Esophagus (tissue), 2 donors: ENCODE data around the gene KCNT1. TPM values are rescaled to one million over a fixed set of nuclear protein-coding genes. Genes with fewer than 3 reads are reported as not detected.

Source experiments
- H3K27ac ChIP-seq, 2 donors: one replicate each; pipeline ENCODE4 v1.5.1; 2013; ENCODE audit warnings: low read depth in 2 of 2, mild to moderate bottlenecking in 2 of 2, inconsistent platforms in 1 of 2, low read length in 1 of 2, moderate library complexity in 1 of 2
- H3K27me3 ChIP-seq, 2 donors: one replicate each; pipeline ENCODE4 v1.6.1; 2013; ENCODE audit warnings: low read length in 2 of 2, control low read depth in 1 of 2, mild to moderate bottlenecking in 1 of 2; ENCODE audit not compliant: insufficient read depth in 2 of 2, control insufficient read depth in 1 of 2
- H3K36me3 ChIP-seq, 2 donors: one replicate each; pipeline ENCODE4 v1.6.1; 2013; ENCODE audit warnings: low read length in 1 of 2; ENCODE audit not compliant: control insufficient read depth in 2 of 2, insufficient read depth in 2 of 2
- H3K4me1 ChIP-seq, 2 donors: one replicate each; pipeline ENCODE4 v1.6.1; 2013; ENCODE audit warnings: low read length in 1 of 2; ENCODE audit not compliant: control insufficient read depth in 2 of 2, insufficient read depth in 2 of 2
- H3K4me3 ChIP-seq, 2 donors: one replicate each; pipeline ENCODE4 v1.5.1; 2013; ENCODE audit warnings: low read length in 2 of 2, mild to moderate bottlenecking in 2 of 2, low read depth in 1 of 2, moderate library complexity in 1 of 2
- H3K9me3 ChIP-seq, 2 donors: one replicate each; pipeline ENCODE4 v1.6.1; 2013; ENCODE audit warnings: mild to moderate bottlenecking in 2 of 2, low read depth in 1 of 2, low read length in 1 of 2, moderate library complexity in 1 of 2; ENCODE audit not compliant: control insufficient read depth in 2 of 2, insufficient read depth in 1 of 2
- WGBS, 2 donors: extraction: QIAGEN DNeasy Blood & Tissue Kit; methylation state at CpG; one replicate each; pipeline ENCODE4 v1.1.7; 2013; 5-methylcytosine and 5-hydroxymethylcytosine counted together
- polyA plus RNA-seq, 2 donors: library from polyadenylated mRNA; stranded (reverse); fragments of 200-250 nt; gene quantifications; one replicate each; pipeline ENCODE4 v1.2.3, GENCODE V29; 2013
- donor health status: healthy with polysubstance abuse.
- donor health status: Bipolar disorder and iron deficiency.

The KCNT1 gene
- polyA plus RNA-seq, 2 donors = 0.06 to 0.14 TPM

GRCh38 chr9:135790356-135790755 lies 88.4 kb downstream of the KCNT1 start:
- no peaks in the 10 kb centered on the region for H3K9me3 ChIP-seq
- no peaks in the 10 kb centered on the region for H3K36me3 ChIP-seq
- H3K27me3 ChIP-seq = no peaks in the 10 kb centered on the region
- no peak overlapping the region for H3K4me3 ChIP-seq
- 91 to 96% methylated on average over 10 of the region's 10 CpGs for WGBS, 2 donors
- no peaks in the 10 kb centered on the region for H3K4me1 ChIP-seq
- H3K27ac ChIP-seq = no peak overlapping the region

DNA sequence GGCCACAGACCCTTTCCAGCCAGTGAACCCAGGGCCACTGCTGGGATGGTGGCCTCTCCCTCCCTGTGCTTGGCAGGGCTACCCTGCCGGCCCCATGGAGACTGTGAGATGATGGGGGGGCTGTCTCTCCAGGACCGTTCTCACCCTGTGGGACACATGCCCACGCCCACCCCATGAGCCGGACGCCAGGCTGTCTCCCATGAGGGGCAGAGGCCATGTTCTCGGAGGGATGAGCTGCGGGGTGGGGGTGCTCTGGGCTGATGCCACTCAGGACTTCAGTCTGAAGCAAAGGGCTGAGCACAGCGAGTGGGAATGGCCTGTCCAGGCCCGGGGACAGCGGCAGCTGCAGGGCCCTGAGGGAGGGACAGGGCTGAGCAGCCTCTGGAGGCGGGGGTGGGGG lies 88.9 kb downstream of the KCNT1 start:
- no peaks in the 10 kb centered on the region for H3K27me3 ChIP-seq
- 77 to 78% methylated on average over 11 of the region's 11 CpGs for WGBS, 2 donors
- no peak overlapping the region for H3K4me3 ChIP-seq
- no peak overlapping the region for H3K27ac ChIP-seq
- no peaks in the 10 kb centered on the region for H3K9me3 ChIP-seq
- no peaks in the 10 kb centered on the region for H3K36me3 ChIP-seq
- H3K4me1 ChIP-seq = no peaks in the 10 kb centered on the region

- Histone ChIP-seq H3K9me3 (no peaks in the 10 kb centered on the region), H3K4me3 (no peak overlapping the region), H3K4me1 (no peaks in the 10 kb centered on the region), H3K36me3 (no peaks in the 10 kb centered on the region), H3K27ac (no peak overlapping the region), H3K27me3 (no peaks in the 10 kb centered on the region)
- 77 to 81% methylated on average over 34 to 35 of the region's 35 CpGs for WGBS, 2 donors
Measured at GRCh38 chr9:135791431-135792267, 89.7 kb downstream of the KCNT1 start.

DNA sequence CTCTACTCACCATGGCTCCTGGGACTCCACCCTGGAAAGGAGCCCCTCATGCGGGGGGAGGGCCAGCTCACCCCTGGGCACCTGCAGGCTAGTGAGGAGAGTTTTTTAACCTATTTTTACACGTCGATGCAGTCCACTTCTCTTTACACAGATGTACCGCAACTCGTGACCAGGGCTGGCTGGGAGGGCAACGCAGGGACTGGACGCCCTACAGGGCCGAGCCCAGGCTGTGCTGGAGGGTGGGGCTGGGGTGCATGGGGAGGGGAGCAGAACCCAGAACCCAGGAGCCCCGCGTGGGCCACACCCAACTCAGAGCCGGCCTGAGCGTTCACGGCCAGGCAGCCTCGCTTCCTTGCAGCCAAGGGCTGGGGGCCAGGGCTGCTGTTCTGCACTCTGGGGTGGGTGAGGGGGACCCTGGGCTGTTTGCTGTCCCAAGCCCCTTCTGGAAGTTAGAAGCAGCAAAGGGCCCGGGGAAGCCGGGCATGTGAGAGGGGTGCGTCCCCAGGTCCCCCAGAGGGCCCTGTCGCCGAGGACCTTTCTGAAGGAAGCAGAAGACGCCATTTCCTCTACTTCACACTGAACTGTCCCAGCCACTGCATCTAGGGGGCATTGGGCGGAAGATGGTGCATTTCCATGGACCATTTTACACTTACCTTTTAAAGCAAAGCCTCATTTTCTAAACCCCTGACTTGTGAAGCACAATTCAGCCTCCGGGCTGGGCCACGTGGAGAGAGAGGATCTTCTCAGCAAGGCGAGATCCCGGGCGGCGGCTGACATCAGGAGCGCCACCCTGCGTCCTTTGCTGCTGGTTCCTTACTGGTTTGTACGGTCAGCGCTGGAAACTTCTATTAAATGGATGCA lies 90.5 kb downstream of the KCNT1 start:
- 77 to 78% methylated on average over 31 of the region's 31 CpGs for WGBS, 2 donors
- Histone ChIP-seq H3K4me3 (no peak overlapping the region), H3K27me3 (no peaks in the 10 kb centered on the region), H3K4me1 (peaks cover 0 to 3% of the 10 kb centered on the region in 2 donors), H3K27ac (no peak overlapping the region), H3K9me3 (no peaks in the 10 kb centered on the region), H3K36me3 (no peaks in the 10 kb centered on the region)

DNA sequence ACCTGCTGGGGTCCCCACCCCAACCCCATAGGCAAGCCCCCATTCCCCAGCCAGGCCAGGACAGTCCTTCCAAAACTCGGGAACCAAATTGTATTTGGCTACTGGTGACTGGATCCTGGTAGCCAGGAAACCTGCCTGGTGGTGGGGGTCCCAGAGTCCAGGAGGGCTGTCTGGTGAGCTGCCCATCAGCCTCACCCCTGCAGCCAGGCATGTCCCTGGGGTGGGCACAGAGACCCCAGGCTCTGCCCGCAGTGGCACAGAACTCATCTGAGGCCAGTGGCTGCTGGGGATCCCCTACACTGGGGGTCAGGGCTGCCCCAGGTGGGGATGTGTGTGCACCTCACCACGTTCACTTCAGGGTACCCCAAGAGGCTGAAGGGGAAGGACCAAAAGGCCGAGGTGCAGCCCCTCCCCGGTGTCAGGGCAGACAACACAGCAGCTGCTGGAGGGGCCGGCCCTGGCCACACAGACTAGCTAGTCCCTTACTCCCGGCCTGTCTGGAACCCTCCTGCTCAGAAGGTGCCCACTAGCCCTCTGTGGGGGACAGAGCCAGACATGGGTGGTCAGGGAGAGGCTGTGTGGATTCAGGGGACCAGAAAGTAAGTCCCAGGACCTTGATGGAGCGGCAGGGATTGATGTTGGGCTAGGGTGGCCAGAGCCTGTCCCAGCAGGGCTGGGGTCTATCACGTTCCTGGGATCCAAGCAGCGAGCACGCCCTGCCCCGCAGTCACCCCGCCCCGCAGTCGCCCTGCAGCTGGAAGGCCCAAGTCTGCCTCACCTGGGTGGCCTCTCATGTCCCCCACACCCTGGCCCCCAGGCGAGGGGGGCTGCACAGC lies 91.5 kb downstream of the KCNT1 start:
- Histone ChIP-seq H3K27me3 (no peaks in the 10 kb centered on the region), H3K36me3 (no peaks in the 10 kb centered on the region), H3K4me3 (no peak overlapping the region), H3K4me1 (peaks cover 0 to 3% of the 10 kb centered on the region in 2 donors), H3K9me3 (no peaks in the 10 kb centered on the region), H3K27ac (no peak overlapping the region)
- 77 to 84% methylated on average over 15 to 16 of the region's 16 CpGs for WGBS, 2 donors

DNA sequence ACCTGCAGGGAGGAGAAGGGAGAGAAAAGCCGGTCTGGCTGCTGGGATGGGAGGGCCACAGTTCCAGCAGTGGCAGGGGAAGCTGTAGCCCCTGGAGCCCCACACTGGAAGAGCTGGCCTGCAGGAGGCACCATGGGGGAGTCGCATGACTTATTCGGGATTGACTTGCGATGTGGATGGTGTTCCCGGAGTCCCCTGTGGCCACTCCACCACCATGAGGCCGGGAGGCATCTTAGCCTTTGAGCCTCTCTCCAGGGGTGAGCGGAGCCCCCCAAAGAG lies 92.0 kb downstream of the KCNT1 start:
- WGBS, 2 donors = 77 to 88% methylated on average over 7 of the region's 7 CpGs
- no peak overlapping the region for H3K4me3 ChIP-seq
- no peaks in the 10 kb centered on the region for H3K36me3 ChIP-seq
- H3K9me3 ChIP-seq = no peaks in the 10 kb centered on the region
- H3K4me1 ChIP-seq = peaks cover 0 to 3% of the 10 kb centered on the region in 2 donors
- H3K27ac ChIP-seq = no peak overlapping the region
- H3K27me3 ChIP-seq = no peaks in the 10 kb centered on the region

GRCh38 chr9:135794361-135794885 lies 92.4 kb downstream of the KCNT1 start:
- no peak overlapping the region for H3K27ac ChIP-seq
- WGBS, 2 donors = 82 to 85% methylated on average over 15 of the region's 15 CpGs
- H3K9me3 ChIP-seq = no peaks in the 10 kb centered on the region
- no peaks in the 10 kb centered on the region for H3K27me3 ChIP-seq
- peaks cover 0 to 3% of the 10 kb centered on the region in 2 donors for H3K4me1 ChIP-seq
- no peak overlapping the region for H3K4me3 ChIP-seq
- peaks cover 0 to 2% of the 10 kb centered on the region in 2 donors for H3K36me3 ChIP-seq

GRCh38 chr9:135795391-135795790 lies 93.4 kb downstream of the KCNT1 start:
- H3K9me3 ChIP-seq = no peaks in the 10 kb centered on the region
- no peak overlapping the region for H3K4me3 ChIP-seq
- WGBS, 2 donors = 83 to 85% methylated on average over 4 of the region's 4 CpGs
- H3K36me3 ChIP-seq = peaks cover 0 to 2% of the 10 kb centered on the region in 2 donors
- no peak overlapping the region for H3K27ac ChIP-seq
- H3K4me1 ChIP-seq = peaks cover 0 to 3% of the 10 kb centered on the region in 2 donors
- no peaks in the 10 kb centered on the region for H3K27me3 ChIP-seq
